Measurements from ENCODE around the gene ACAD10. TPM values are rescaled to one million over a fixed set of nuclear protein-coding genes. Genes with fewer than 3 reads are reported as not detected.
"Not testable (repeated sequence)": the region's sequence is repeated elsewhere in the genome, so short reads cannot be mapped to it uniquely, and the experiment has no call there.

ACAD10 gene
- total and polyA plus RNA-seq, 7 donors: 5.8 to 31.0 (median 12.8) TPM

GRCh38 chr12:111759271-111759670, 73.4 kb downstream of the ACAD10 start:
- no peak for TF ChIP-seq POLR2AphosphoS5 (IDR thresholded peaks at IDR 0.05)
- TF ChIP-seq POLR2A (IDR thresholded peaks at IDR 0.05): no peak
- no peak for TF ChIP-seq EP300 (IDR thresholded peaks at IDR 0.05)
- TF ChIP-seq, protein P1, sequence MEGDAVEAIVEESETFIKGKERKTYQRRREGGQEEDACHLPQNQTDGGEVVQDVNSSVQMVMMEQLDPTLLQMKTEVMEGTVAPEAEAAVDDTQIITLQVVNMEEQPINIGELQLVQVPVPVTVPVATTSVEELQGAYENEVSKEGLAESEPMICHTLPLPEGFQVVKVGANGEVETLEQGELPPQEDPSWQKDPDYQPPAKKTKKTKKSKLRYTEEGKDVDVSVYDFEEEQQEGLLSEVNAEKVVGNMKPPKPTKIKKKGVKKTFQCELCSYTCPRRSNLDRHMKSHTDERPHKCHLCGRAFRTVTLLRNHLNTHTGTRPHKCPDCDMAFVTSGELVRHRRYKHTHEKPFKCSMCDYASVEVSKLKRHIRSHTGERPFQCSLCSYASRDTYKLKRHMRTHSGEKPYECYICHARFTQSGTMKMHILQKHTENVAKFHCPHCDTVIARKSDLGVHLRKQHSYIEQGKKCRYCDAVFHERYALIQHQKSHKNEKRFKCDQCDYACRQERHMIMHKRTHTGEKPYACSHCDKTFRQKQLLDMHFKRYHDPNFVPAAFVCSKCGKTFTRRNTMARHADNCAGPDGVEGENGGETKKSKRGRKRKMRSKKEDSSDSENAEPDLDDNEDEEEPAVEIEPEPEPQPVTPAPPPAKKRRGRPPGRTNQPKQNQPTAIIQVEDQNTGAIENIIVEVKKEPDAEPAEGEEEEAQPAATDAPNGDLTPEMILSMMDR (IDR thresholded peaks at IDR 0.05): no peak
- peaks cover 0 to 20% (median 9%) of the 10 kb centered on the region in 4 donors for H3K36me3 ChIP-seq
- WGBS, 2 donors: 70 to 90% methylated on average over 7 of the region's 7 CpGs
- H3K27ac ChIP-seq: no peak overlapping the region
- no peaks in the 10 kb centered on the region for H3K27me3 ChIP-seq
- no peaks in the 10 kb centered on the region for H3K9me3 ChIP-seq
- intact Hi-C loops (cut with DNase I): no loop called here
- no peak for DNase-seq
- peaks cover 0 to 14% (median 10%) of the 10 kb centered on the region in 4 donors for H3K4me1 ChIP-seq
- H3K4me3 ChIP-seq: no peak overlapping the region

DNA sequence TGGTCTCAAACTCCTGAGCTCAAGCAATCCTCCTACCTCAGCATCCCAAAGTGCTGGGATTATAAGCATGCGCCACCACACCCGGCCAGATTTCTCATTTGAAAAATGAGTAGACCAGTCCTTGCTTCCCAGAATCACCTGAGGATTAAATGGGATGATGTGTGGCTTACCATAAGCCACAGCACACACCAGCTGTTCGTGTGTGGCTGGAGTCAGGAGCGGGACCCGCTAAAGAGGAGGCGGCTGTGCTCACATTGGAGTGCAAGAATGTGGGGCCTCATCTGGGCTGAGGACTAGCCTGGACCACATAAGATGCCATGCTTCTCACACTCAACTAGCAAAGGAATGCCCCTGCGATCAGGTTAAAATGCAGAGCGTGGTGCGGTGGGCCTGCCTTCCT, 74.1 kb downstream of the ACAD10 start:
- intact Hi-C loops (cut with DNase I): no loop called here
- WGBS, 2 donors: 85 to 91% methylated on average over 9 of the region's 9 CpGs

GRCh38 chr12:111761099-111761498, 75.2 kb downstream of the ACAD10 start:
- no peaks in the 10 kb centered on the region for H3K9me3 ChIP-seq
- H3K27me3 ChIP-seq: no peaks in the 10 kb centered on the region
- H3K4me1 ChIP-seq: peaks cover 0 to 14% (median 11%) of the 10 kb centered on the region in 4 donors
- H3K27ac ChIP-seq: no peak overlapping the region
- intact Hi-C loops (cut with DNase I): no loop called here
- H3K36me3 ChIP-seq: peaks cover 0 to 12% (median 1%) of the 10 kb centered on the region in 4 donors
- no peak for DNase-seq
- no peak for TF ChIP-seq EP300 (IDR thresholded peaks at IDR 0.05)
- TF ChIP-seq POLR2AphosphoS5 (IDR thresholded peaks at IDR 0.05): no peak
- TF ChIP-seq, protein P1 (IDR thresholded peaks at IDR 0.05): no peak
- TF ChIP-seq POLR2A (IDR thresholded peaks at IDR 0.05): no peak
- no peak overlapping the region for H3K4me3 ChIP-seq
- WGBS, 2 donors: 55 to 74% methylated on average over 5 of the region's 5 CpGs

More for the DNA sequence above, 74.1 kb downstream of the ACAD10 start:
- DNase-seq: no peak
- peaks cover 0 to 14% (median 10%) of the 10 kb centered on the region in 4 donors for H3K4me1 ChIP-seq
- no peaks in the 10 kb centered on the region for H3K27me3 ChIP-seq
- no peak overlapping the region for H3K4me3 ChIP-seq
- H3K9me3 ChIP-seq: no peaks in the 10 kb centered on the region
- H3K27ac ChIP-seq: no peak overlapping the region
- H3K36me3 ChIP-seq: peaks cover 0 to 17% (median 9%) of the 10 kb centered on the region in 4 donors
- TF ChIP-seq EP300 (IDR thresholded peaks at IDR 0.05) (no peak), POLR2A (IDR thresholded peaks at IDR 0.05) (no peak), POLR2AphosphoS5 (IDR thresholded peaks at IDR 0.05) (no peak)
- TF ChIP-seq, protein P1 (IDR thresholded peaks at IDR 0.05): no peak

DNA sequence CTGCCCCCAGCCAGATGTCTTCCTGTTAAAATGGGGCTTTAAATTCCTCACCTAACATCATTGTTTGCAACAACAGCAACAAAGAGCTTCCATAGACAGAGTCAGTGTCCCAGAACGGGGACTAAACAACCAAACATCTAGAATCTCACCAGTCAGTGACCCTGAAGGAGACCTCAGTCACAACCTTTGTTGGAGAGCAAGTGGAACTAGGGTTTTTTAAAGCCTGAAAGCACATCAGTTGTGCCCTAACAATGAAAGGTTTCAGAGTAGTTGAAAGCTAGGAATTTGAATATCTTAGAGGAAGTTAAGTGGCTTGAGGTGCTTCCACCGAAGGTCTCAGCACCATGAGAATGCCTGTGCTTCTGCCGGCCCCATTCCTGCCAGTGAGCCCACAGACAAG, 75.9 kb downstream of the ACAD10 start:
- no peaks in the 10 kb centered on the region for H3K9me3 ChIP-seq
- no peak for DNase-seq
- no peak overlapping the region for H3K4me3 ChIP-seq
- WGBS, 2 donors: 44 to 66% methylated on average over 3 of the region's 3 CpGs
- no peak overlapping the region for H3K27ac ChIP-seq
- TF ChIP-seq, protein P1 (IDR thresholded peaks at IDR 0.05): no peak
- TF ChIP-seq EP300 (IDR thresholded peaks at IDR 0.05) (no peak), POLR2AphosphoS5 (IDR thresholded peaks at IDR 0.05) (no peak), POLR2A (IDR thresholded peaks at IDR 0.05) (no peak)
- H3K4me1 ChIP-seq: peaks cover 0 to 17% (median 13%) of the 10 kb centered on the region in 4 donors
- intact Hi-C loops (cut with DNase I): no loop called here
- H3K36me3 ChIP-seq: peaks cover 0 to 6% (median 0%) of the 10 kb centered on the region in 4 donors
- H3K27me3 ChIP-seq: no peaks in the 10 kb centered on the region

DNA sequence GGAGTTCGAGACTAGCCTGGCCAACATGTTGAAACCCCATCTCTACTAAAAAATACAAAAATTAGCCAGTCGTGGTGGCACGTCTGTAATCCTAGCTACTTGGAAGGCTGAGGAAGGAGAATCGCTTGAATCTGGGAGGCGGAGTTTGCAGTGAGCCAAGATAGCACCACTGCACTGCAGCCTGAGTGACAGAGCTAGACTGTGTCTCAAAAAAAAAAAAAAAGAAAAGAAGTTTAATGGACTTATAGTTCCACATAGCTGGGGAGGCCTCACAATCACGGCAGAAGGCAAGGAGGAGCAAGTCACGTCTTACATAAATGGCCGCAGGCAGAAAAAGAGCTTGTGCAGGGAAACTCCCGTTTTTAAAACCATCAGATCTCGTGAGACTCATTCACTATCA, 77.7 kb downstream of the ACAD10 start:
- DNase-seq; H3K9me3 ChIP-seq; H3K36me3 ChIP-seq; H3K27ac ChIP-seq; intact Hi-C loops (cut with DNase I); H3K27me3 ChIP-seq; H3K4me3 ChIP-seq: not testable (repeated sequence)
- 79% methylated on average over 10 of the region's 10 CpGs for WGBS, 2 donors
- peaks cover 0 to 20% (median 9%) of the 10 kb centered on the region in 4 donors for H3K4me1 ChIP-seq
